GM23248 (cell line): ENCODE results near the gene TGFB1I1. TPM values are rescaled to one million over a fixed set of nuclear protein-coding genes. Genes with fewer than 3 reads are reported as not detected.

Experiments
- DNase-seq: peaks from one replicate; pipeline ENCODE4 v3.0.0-alpha.2; 2015
- H2AFZ ChIP-seq: fragments of 200-600 bp; sonication (generic); 2 replicates; pipeline ENCODE4 v1.6.1; 2016; ENCODE audit warnings: antibody characterized with exemption
- H3F3A ChIP-seq: fragments of 200-600 bp; sonication (generic); 2 replicates; pipeline ENCODE4 v1.6.1; 2016; ENCODE audit warnings: mild to moderate bottlenecking, antibody characterized with exemption, mixed run types; ENCODE audit not compliant: insufficient read depth
- H3K27ac ChIP-seq: fragments of 200-600 bp; sonication (generic); 2 replicates; pipeline ENCODE4 v1.5.1; 2016; ENCODE audit warnings: mild to moderate bottlenecking
- H3K27me3 ChIP-seq: fragments of 200-600 bp; sonication (generic); replicated peaks from 2 replicates; pipeline ENCODE4 v1.6.1; 2016; ENCODE audit warnings: mild to moderate bottlenecking; ENCODE audit not compliant: insufficient read depth
- H3K36me3 ChIP-seq: fragments of 200-600 bp; sonication (generic); 2 replicates; pipeline ENCODE4 v1.6.1; 2016; ENCODE audit warnings: low read depth, mild to moderate bottlenecking
- H3K4me1 ChIP-seq: fragments of 200-600 bp; sonication (generic); 2 replicates; pipeline ENCODE4 v1.6.1; 2016; ENCODE audit warnings: mild to moderate bottlenecking; ENCODE audit not compliant: insufficient read depth
- H3K4me2 ChIP-seq: fragments of 200-600 bp; sonication (generic); one replicate; pipeline ENCODE4 v1.6.1; 2016; ENCODE audit warnings: mild to moderate bottlenecking; ENCODE audit not compliant: unreplicated experiment
- H3K4me3 ChIP-seq: fragments of 200-600 bp; sonication (generic); 2 replicates; pipeline ENCODE4 v1.5.1; 2016; ENCODE audit warnings: mild to moderate bottlenecking
- H3K79me2 ChIP-seq: fragments of 200-600 bp; sonication (generic); 2 replicates; pipeline ENCODE4 v1.6.1; 2016; ENCODE audit warnings: mild to moderate bottlenecking; ENCODE audit not compliant: insufficient read depth
- H3K9ac ChIP-seq: fragments of 200-600 bp; sonication (generic); 2 replicates; pipeline ENCODE4 v1.6.1; 2016; ENCODE audit warnings: mild to moderate bottlenecking
- H3K9me2 ChIP-seq: fragments of 200-600 bp; sonication (generic); 2 replicates; pipeline ENCODE4 v1.6.1; 2016; ENCODE audit warnings: mixed run types, mild to moderate bottlenecking, moderate library complexity; ENCODE audit not compliant: insufficient read depth
- H3K9me3 ChIP-seq: fragments of 200-600 bp; sonication (generic); one replicate; pipeline ENCODE4 v1.6.1; 2017; ENCODE audit warnings: low read depth
- H4K20me1 ChIP-seq: fragments of 200-600 bp; sonication (generic); 2 replicates; pipeline ENCODE4 v1.6.0; 2016; ENCODE audit not compliant: insufficient read depth
- EZH2 ChIP-seq: fragments of 200-600 bp; sonication (generic); IDR thresholded peaks from 2 replicates; pipeline ENCODE4 v1.6.1; 2018; ENCODE audit warnings: antibody characterized with exemption, mild to moderate bottlenecking; ENCODE audit not compliant: insufficient read depth, poor library complexity, severe bottlenecking
- EZH2phosphoT487 ChIP-seq: fragments of 200-600 bp; sonication (generic); IDR thresholded peaks from 2 replicates; pipeline ENCODE4 v1.6.1; 2018; ENCODE audit warnings: antibody characterized with exemption, moderate library complexity, mild to moderate bottlenecking, low read depth; ENCODE audit not compliant: insufficient read depth
- WGBS, 2 experiments: methylation state at CpG; one replicate each; pipeline ENCODE4 v1.1.6; 2015 to 2017; ENCODE audit warnings: low lambda C conversion rate in 2 of 2, low coverage in 1 of 2; ENCODE audit errors: missing lambda C conversion rate in 2 of 2; 5-methylcytosine and 5-hydroxymethylcytosine counted together
- in situ Hi-C: fragments of 300-500 bp; cut with MboI; formaldehyde crosslinking; loops from 2 replicates; pipeline ENCODE4 v1.15.0; 2020
- polyA plus RNA-seq: library from polyadenylated mRNA; unstranded; fragments of >200 nt; fragmentation: Nextera tagmentation; extraction: Ambion mirVana; gene quantifications from 2 replicates; pipeline ENCODE4 v1.2.1, GENCODE V29; 2016
- total RNA-seq: library from RNA; depleted of rRNA; stranded (reverse); fragments of >200 nt; shearing (Covaris generic); gene quantifications from 2 replicates; pipeline ENCODE4 v1.2.3, GENCODE V29; 2014

TGFB1I1 gene
- total and polyA plus RNA-seq, 2 experiments from 2014 or later = 88.5 to 174 TPM

DNA sequence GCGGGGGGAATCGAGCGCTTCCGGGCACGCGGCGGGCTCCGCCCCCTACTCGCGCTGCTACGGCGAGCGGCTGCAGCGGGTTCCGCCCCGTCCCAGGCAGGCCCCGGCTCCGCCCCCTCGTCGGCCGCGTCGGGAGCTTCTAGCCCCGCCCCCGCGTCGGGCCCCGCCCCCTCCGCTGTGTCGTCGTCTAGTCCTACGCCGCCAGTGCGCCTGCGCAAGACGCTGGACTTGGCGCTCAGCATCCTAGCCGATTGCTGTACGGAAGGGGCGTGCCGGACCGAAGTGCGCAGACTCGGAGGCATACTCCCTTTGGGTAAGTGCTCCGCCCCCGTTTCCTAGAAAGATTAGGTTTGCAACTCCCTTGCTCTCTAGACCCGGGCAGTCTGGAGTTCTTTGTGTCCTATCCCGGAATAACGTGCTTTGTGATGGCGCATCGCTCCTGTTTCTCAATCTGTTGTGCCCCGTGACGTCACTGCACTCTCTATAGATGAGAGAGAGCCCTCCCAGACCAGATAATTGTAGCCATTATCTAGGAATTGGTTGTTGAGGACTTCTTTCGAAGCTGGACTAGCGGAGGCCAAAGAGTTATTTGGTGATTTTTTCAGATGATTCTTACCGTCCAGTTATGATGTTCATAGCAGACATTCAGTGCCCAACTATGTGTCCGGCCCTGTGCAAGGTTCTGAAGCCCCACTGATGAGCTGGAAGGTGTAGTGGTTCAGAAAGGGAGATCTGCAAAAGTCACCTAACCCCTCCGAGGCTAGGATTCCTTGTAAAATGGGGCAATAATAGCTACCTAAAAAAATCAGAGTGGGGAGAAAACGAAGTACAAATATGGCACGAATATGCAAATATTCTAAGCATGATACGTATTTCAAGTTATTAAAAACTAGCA lies 12.0 kb upstream of the TGFB1I1 start:
- in situ Hi-C loops = no loop called here

DNA sequence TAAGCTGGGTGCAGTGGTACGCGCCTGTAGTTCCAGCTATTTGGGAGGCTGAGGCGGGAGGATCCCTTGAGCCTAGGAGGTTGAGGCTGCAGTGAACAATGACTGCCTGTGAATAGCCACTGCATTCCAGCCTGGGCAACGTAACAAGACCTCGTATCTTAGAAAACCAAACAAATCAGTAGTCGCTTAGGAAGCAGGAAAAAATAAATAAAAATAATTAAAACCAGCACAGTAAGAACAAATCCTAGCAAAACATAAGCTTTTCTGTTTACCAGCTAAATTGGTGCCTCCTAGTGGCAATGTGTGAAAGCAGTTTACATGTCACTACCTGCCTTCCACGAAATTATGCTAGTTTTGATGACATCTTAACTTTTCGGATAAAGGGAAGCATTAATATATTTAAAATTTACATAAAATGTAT lies 11.4 kb upstream of the TGFB1I1 start:
- H3K9ac ChIP-seq = peak overlapping the region; percentile 81
- no peaks in the 10 kb centered on the region for H3K9me3 ChIP-seq
- no peaks in the 10 kb centered on the region for H4K20me1 ChIP-seq
- H3F3A ChIP-seq = peaks cover 12% of the 10 kb centered on the region
- H3K9me2 ChIP-seq = no peaks in the 10 kb centered on the region
- WGBS, 2 experiments = 21 to 22% methylated on average over 8 of the region's 8 CpGs
- H3K4me1 ChIP-seq = peaks cover 28% of the 10 kb centered on the region
- peak overlapping the region; percentile 90 for H3K27ac ChIP-seq
- H3K36me3 ChIP-seq = no peaks in the 10 kb centered on the region
- H3K79me2 ChIP-seq = peaks cover 44% of the 10 kb centered on the region
- peak overlapping the region; percentile 54 for H2AFZ ChIP-seq
- H3K4me3 ChIP-seq = peak overlapping the region; percentile 78
- H3K27me3 ChIP-seq = no peaks in the 10 kb centered on the region
- TF ChIP-seq EZH2 (no peak), EZH2phosphoT487 (no peak)
- H3K4me2 ChIP-seq = peak overlapping the region; percentile 91
- in situ Hi-C loops = no loop called here
- peak; percentile 86 for DNase-seq

More for the DNA sequence above, 12.0 kb upstream of the TGFB1I1 start:
- Histone ChIP-seq H3K9ac (peak overlapping the region; percentile 87), H3K4me2 (peak overlapping the region; percentile 95), H3K9me2 (no peaks in the 10 kb centered on the region), H3F3A (peaks cover 18% of the 10 kb centered on the region), H3K27ac (peak overlapping the region; percentile 90), H2AFZ (peak overlapping the region; percentile 86), H3K27me3 (no peaks in the 10 kb centered on the region), H3K4me1 (peaks cover 29% of the 10 kb centered on the region), H3K9me3 (no peaks in the 10 kb centered on the region), H3K36me3 (no peaks in the 10 kb centered on the region), H3K4me3 (peak overlapping the region; percentile 99), H4K20me1 (no peaks in the 10 kb centered on the region), H3K79me2 (peaks cover 50% of the 10 kb centered on the region)
- peak; percentile 100 for DNase-seq
- WGBS, 2 experiments = 0 to 1% methylated on average over 34 to 44 of the region's 61 CpGs
- TF ChIP-seq EZH2phosphoT487 (no peak), EZH2 (no peak)

DNA sequence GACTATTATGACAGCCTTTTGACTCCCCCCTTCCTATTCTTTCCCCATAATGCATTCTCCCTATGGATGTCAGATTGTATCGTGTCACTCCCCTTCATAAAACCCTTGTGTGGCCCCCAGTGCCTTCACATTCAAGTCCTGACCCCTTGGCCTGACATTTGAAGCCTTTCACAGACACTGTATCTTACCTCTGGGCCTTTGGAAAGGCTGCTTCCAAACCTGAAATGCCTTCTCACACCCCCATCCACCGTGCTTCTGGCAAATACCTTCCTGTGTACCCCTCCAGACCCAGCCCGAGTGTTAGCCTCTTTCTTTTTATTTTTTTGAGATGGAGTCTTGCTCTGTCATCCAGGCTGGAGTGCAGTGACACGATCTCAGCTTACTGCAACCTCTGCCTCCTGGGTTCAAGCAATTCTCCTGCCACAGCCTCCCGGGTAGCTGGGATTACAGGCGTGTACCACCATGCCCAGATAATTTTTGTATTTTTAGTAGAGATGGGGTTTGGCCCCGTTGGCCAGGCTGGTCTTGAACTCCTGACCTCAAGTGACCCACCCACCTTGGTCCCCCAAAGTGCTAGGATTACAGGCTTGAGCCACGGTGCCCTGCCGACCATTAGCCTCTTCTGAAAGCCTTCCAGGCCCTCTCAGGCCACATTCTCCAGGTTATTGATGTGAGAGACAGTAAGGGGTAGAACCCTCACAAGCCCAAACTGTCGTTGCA lies 10.6 kb upstream of the TGFB1I1 start:
- H3K27ac ChIP-seq = peak overlapping the region; percentile 90
- H3K27me3 ChIP-seq = no peaks in the 10 kb centered on the region
- no peaks in the 10 kb centered on the region for H3K9me3 ChIP-seq
- no peaks in the 10 kb centered on the region for H3K9me2 ChIP-seq
- H3K9ac ChIP-seq = peak overlapping the region; percentile 81
- DNase-seq = no peak
- peaks cover 23% of the 10 kb centered on the region for H3K4me1 ChIP-seq
- no peaks in the 10 kb centered on the region for H4K20me1 ChIP-seq
- no peak overlapping the region for H2AFZ ChIP-seq
- no peaks in the 10 kb centered on the region for H3K36me3 ChIP-seq
- peaks cover 12% of the 10 kb centered on the region for H3F3A ChIP-seq
- in situ Hi-C loops = no loop called here
- peak overlapping the region; percentile 91 for H3K4me2 ChIP-seq
- H3K4me3 ChIP-seq = peak overlapping the region; percentile 78; the same call in 1 of the 2 replicates
- no peak for TF ChIP-seq EZH2
- TF ChIP-seq EZH2phosphoT487 = no peak
- peaks cover 36% of the 10 kb centered on the region for H3K79me2 ChIP-seq
- 75 to 76% methylated on average over 10 of the region's 10 CpGs for WGBS, 2 experiments

DNA sequence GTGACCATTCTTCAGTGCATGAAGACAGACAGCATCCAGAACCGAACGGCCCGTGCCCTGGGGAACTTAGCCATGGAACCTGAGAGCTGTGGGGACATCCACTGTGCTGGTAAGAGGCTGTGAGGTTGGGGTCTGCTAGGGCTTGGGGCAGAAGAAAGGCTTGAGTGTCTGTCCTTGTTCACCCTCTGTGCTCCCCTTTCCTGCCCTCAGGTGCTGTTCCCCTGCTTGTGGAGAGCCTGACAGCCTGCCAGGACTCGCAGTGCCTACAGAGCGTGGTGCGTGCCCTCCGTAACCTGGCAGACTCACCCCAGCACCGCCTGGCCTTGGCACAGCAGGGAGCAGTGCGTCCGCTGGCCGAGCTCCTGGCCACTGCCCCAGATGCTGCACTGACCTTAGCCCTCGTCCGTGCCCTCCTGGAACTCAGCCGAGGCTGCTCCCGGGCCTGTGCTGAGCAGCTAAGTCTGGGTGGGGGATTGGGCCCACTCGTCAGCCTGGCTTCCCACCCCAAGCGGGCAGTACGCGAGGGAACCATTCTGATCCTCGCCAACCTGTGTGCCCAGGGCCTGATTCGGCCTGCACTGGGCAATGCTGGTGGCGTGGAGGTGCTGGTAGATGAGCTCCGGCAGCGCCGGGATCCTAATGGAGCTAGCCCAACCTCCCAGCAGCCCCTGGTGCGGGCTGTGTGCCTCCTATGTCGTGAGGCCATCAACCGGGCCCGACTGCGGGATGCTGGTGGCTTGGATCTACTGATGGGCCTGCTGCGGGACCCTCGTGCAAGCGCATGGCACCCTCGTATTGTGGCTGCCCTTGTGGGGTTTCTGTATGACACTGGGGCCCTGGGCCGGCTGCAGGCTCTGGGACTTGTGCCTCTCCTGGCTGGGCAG lies 9.8 kb upstream of the TGFB1I1 start:
- Histone ChIP-seq H3K36me3 (no peaks in the 10 kb centered on the region), H2AFZ (no peak overlapping the region), H3K27ac (no peak overlapping the region), H3K79me2 (peaks cover 28% of the 10 kb centered on the region), H3K4me1 (peaks cover 15% of the 10 kb centered on the region), H3K27me3 (no peaks in the 10 kb centered on the region), H3K9ac (no peak overlapping the region), H3K4me3 (no peak overlapping the region), H3K9me2 (no peaks in the 10 kb centered on the region), H4K20me1 (no peaks in the 10 kb centered on the region), H3F3A (peaks cover 12% of the 10 kb centered on the region), H3K4me2 (no peak overlapping the region), H3K9me3 (no peaks in the 10 kb centered on the region)
- no peak for DNase-seq
- in situ Hi-C loops = no loop called here
- TF ChIP-seq EZH2phosphoT487 (no peak), EZH2 (no peak)
- 87 to 92% methylated on average over 35 of the region's 35 CpGs for WGBS, 2 experiments
